A673 (cell line): ENCODE data around the gene MPC1. TPM values are rescaled to one million over a fixed set of nuclear protein-coding genes. Genes with fewer than 3 reads are reported as not detected.
"Not testable (repeated sequence)": the region's sequence is repeated elsewhere in the genome, so short reads cannot be mapped to it uniquely, and the experiment has no call there.

Experiments used
- BruUV-seq: library from RNA; stranded (reverse); fragments of 400-500 nt; replicated peaks from 2 replicates; lab custom pipeline; 2021; lab: Mats Ljungman, UMichigan
- CTCF ChIA-PET: fragments of 300-600 bp; sonication (Branson Sonifier 250); formaldehyde crosslinking; loops from one replicate; lab custom pipeline; 2022; ENCODE audit warnings: antibody characterized with exemption; lab: Charles Lee
- POLR2A ChIA-PET: fragments of 300-600 bp; sonication (Branson Sonifier 250); formaldehyde crosslinking; loops from one replicate; lab custom pipeline; 2022; ENCODE audit warnings: antibody characterized with exemption; ENCODE audit not compliant: low non-redundant PET; lab: Charles Lee
- DNase-seq: peaks from one replicate; pipeline ENCODE4 v3.0.0-alpha.2; 2015; ENCODE audit warnings: low spot score
- H3K27ac ChIP-seq: fragments of 200-600 bp; sonication (generic); 2 replicates; pipeline ENCODE4 v1.5.1; 2016; ENCODE audit warnings: mixed run types, low read depth, mild to moderate bottlenecking, mixed read lengths, antibody characterized with exemption, low read length; ENCODE audit not compliant: poor library complexity, severe bottlenecking
- H3K27me3 ChIP-seq: fragments of 200-600 bp; sonication (generic); replicated peaks from 2 replicates; pipeline ENCODE4 v1.6.1; 2017; ENCODE audit warnings: mixed run types, low read depth, mild to moderate bottlenecking, mixed read lengths, antibody characterized with exemption, low read length; ENCODE audit not compliant: insufficient read depth, poor library complexity
- H3K36me3 ChIP-seq: fragments of 200-600 bp; sonication (generic); 2 replicates; pipeline ENCODE4 v1.6.1; 2016; ENCODE audit warnings: mixed run types, mild to moderate bottlenecking, mixed read lengths, antibody characterized with exemption, low read length; ENCODE audit not compliant: insufficient read depth, poor library complexity, severe bottlenecking
- H3K4me1 ChIP-seq: fragments of 200-600 bp; sonication (generic); 2 replicates; pipeline ENCODE4 v1.6.1; 2017; ENCODE audit warnings: mixed run types, mild to moderate bottlenecking, mixed read lengths, antibody characterized with exemption, low read length; ENCODE audit not compliant: insufficient read depth, poor library complexity, severe bottlenecking
- H3K4me3 ChIP-seq: fragments of 200-600 bp; sonication (generic); 2 replicates; pipeline ENCODE4 v1.5.1; 2016; ENCODE audit warnings: low read depth, mixed run types, mild to moderate bottlenecking, mixed read lengths, low read length; ENCODE audit not compliant: poor library complexity, severe bottlenecking
- H3K9me3 ChIP-seq: fragments of 200-600 bp; sonication (generic); 2 replicates; pipeline ENCODE4 v1.6.1; 2016; ENCODE audit warnings: mixed run types, low read depth, mild to moderate bottlenecking, mixed read lengths, antibody characterized with exemption, low read length; ENCODE audit not compliant: poor library complexity, severe bottlenecking
- EZH2 ChIP-seq: fragments of 200-600 bp; sonication (generic); IDR thresholded peaks from 2 replicates; pipeline ENCODE4 v1.6.1; 2017; ENCODE audit warnings: borderline replicate concordance, low read depth, mild to moderate bottlenecking, mixed read lengths, antibody characterized with exemption, low read length; ENCODE audit not compliant: poor library complexity, severe bottlenecking
- intact Hi-C: fragments of 100-400 bp; cut with micrococcal nuclease; formaldehyde crosslinking; loops from one replicate; pipeline ENCODE4 v1.10.0; 2022; ENCODE audit not compliant: unreplicated experiment
- total RNA-seq: library from RNA; stranded (reverse); gene quantifications from 2 replicates; pipeline ENCODE4 v1.2.3, GENCODE V29; 2021
- TF ChIP-seq, protein P1 (sequence below): fragments of 300-800, 200-600 bp; sonication (generic); conservative IDR thresholded peaks from 2 replicates; pipeline ENCODE4 v1.5.1; 2017; ENCODE audit warnings: low read depth, mild to moderate bottlenecking, antibody characterized with exemption, low read length, moderate library complexity, mixed read lengths

The MPC1 gene
- total RNA-seq, 1 experiment from 2014 or later = 35.9 TPM

GRCh38 chr6:166346965-166347364, 35.8 kb downstream of the MPC1 start:
- Histone ChIP-seq H3K4me3 (no peak overlapping the region), H3K4me1 (no peaks in the 10 kb centered on the region), H3K9me3 (no peaks in the 10 kb centered on the region), H3K27ac (no peak overlapping the region), H3K36me3 (no peaks in the 10 kb centered on the region), H3K27me3 (no peaks in the 10 kb centered on the region)
- TF ChIP-seq, protein P1, sequence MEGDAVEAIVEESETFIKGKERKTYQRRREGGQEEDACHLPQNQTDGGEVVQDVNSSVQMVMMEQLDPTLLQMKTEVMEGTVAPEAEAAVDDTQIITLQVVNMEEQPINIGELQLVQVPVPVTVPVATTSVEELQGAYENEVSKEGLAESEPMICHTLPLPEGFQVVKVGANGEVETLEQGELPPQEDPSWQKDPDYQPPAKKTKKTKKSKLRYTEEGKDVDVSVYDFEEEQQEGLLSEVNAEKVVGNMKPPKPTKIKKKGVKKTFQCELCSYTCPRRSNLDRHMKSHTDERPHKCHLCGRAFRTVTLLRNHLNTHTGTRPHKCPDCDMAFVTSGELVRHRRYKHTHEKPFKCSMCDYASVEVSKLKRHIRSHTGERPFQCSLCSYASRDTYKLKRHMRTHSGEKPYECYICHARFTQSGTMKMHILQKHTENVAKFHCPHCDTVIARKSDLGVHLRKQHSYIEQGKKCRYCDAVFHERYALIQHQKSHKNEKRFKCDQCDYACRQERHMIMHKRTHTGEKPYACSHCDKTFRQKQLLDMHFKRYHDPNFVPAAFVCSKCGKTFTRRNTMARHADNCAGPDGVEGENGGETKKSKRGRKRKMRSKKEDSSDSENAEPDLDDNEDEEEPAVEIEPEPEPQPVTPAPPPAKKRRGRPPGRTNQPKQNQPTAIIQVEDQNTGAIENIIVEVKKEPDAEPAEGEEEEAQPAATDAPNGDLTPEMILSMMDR = no peak
- ChIA-PET POLR2A (no interaction called here), CTCF (no interaction called here)
- no TSS peak for BruUV-seq
- DNase-seq = no peak
- intact Hi-C loops = no loop called here

- Histone ChIP-seq H3K4me1 (peaks cover 1% of the 10 kb centered on the region), H3K27me3 (no peaks in the 10 kb centered on the region), H3K4me3 (no peak overlapping the region), H3K27ac (no peak overlapping the region), H3K9me3 (no peaks in the 10 kb centered on the region), H3K36me3 (no peaks in the 10 kb centered on the region)
- no peak for DNase-seq
- ChIA-PET CTCF (no interaction called here), POLR2A (no interaction called here)
- TF ChIP-seq, protein P1 = no peak
- TF ChIP-seq EZH2 = no peak
- intact Hi-C loops = no loop called here
- no TSS peak for BruUV-seq
These were observed 36.3 kb downstream of the MPC1 start for GRCh38 chr6:166346449-166346848.

DNA sequence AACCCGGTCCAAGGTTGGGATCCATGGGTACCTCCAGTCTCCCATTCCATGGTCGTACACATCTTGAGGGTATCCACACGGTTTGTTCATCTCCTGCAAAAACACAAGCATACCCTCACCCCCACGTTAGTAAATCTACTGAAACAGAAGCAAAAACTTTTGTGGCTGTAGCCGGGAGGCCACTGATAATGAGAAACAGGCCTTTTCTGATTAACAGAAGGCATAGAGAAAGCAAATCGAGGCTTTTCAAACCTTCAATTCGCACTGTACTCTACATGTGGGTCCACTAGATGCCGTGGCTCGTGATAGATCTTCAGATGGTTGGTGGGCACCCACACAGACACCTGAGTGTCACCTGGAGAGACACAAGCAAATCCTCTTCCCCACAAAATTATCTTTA, 37.1 kb downstream of the MPC1 start:
- H3K36me3 ChIP-seq, H3K4me1 ChIP-seq, H3K9me3 ChIP-seq, BruUV-seq, H3K27me3 ChIP-seq, H3K4me3 ChIP-seq, CTCF ChIA-PET, intact Hi-C loops, POLR2A ChIA-PET, H3K27ac ChIP-seq, DNase-seq: not testable (repeated sequence)

- CTCF ChIA-PET = not testable (repeated sequence)
These were observed 37.8 kb downstream of the MPC1 start for GRCh38 chr6:166344921-166345320.

More at GRCh38 chr6:166344921-166345320, 37.8 kb downstream of the MPC1 start:
- POLR2A ChIA-PET, H3K27ac ChIP-seq, H3K4me3 ChIP-seq, BruUV-seq, H3K9me3 ChIP-seq, H3K36me3 ChIP-seq, H3K4me1 ChIP-seq, H3K27me3 ChIP-seq, DNase-seq: not testable (repeated sequence)
- intact Hi-C loops = loop anchor here (5.0 kb wide), 1 partner anchor 37 kb away; the partner anchor contains the start of gene MPC1
